Activated naive CD4-positive, alpha-beta T cell treated with anti-CD3 and anti-CD28 coated beads, Interleukin-2, amount 10 ng/mL, durations not matched to agents 7 days and 5 days (primary cell): Measurements from ENCODE around the gene CIBAR2.

ENCODE experiments used
- CTCF ChIA-PET: fragments of 350-600 bp; sonication (Branson Sonifier 250); formaldehyde crosslinking; loops from one replicate; lab custom pipeline; 2021; ENCODE audit warnings: antibody characterized with exemption; lab: Charles Lee
- DNase-seq: peaks from one replicate; pipeline ENCODE4 v3.0.0-alpha.2; 2020
- H3K27ac Mint-ChIP-seq: one replicate; pipeline ENCODE4 v1.8.0; 2021; ENCODE audit warnings: mild to moderate bottlenecking, moderate library complexity, mixed read lengths
- H3K27me3 Mint-ChIP-seq: one replicate; pipeline ENCODE4 v1.8.0; 2021; ENCODE audit warnings: mild to moderate bottlenecking, mixed read lengths
- H3K36me3 Mint-ChIP-seq: one replicate; pipeline ENCODE4 v1.8.0; 2021; ENCODE audit warnings: mixed read lengths
- H3K4me1 Mint-ChIP-seq: one replicate; pipeline ENCODE4 v1.8.0; 2021; ENCODE audit warnings: mixed read lengths
- H3K4me3 Mint-ChIP-seq: one replicate; pipeline ENCODE4 v1.8.0; 2021; ENCODE audit warnings: mild to moderate bottlenecking, moderate library complexity, mixed read lengths
- H3K9me3 Mint-ChIP-seq: one replicate; pipeline ENCODE4 v1.8.0; 2021; ENCODE audit warnings: mixed read lengths

The CIBAR2 gene

DNA sequence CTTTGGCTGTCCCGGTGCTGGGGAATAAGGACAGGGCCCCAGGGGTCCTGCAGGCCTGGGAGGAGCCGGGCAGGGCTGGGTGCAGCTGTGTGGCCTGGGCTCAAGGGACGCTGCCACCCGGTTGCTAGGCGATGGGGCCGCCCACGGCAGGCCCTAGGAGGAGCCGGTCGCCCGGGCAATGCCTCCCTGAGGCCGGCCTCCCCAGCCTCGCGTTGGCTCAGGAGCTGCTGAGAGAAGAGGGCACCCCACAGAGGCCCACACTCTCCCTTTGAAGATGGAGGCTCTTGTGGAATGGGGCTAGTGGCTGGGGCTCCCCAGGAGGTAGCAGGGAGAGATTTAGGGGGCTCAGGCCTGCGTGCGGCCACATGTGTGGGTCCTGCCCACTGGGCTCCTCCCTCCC, at the start of gene CIBAR2:
CIBAR2 (minus strand) TSS at position 109 of the 400 bp plus-strand sequence. CDS start 120 bp downstream, outside the sequence.
- Mint-ChIP-seq H3K27ac (no peak within 1 kb of the TSS), H3K4me3 (no peak within 1 kb of the TSS), H3K9me3 (no peaks in the 10 kb centered on the region), H3K27me3 (peaks cover 7% of the 10 kb centered on the region), H3K4me1 (peaks cover 14% of the 10 kb centered on the region), H3K36me3 (no peaks in the 10 kb centered on the region)
- DNase-seq, result no peak
- CTCF ChIA-PET, result interaction anchor here (1.1 to 1.2 kb wide), 2 partner anchors 21 to 141 kb away, joined by 3 read pairs; no protein-coding TSS in a partner anchor

DNA sequence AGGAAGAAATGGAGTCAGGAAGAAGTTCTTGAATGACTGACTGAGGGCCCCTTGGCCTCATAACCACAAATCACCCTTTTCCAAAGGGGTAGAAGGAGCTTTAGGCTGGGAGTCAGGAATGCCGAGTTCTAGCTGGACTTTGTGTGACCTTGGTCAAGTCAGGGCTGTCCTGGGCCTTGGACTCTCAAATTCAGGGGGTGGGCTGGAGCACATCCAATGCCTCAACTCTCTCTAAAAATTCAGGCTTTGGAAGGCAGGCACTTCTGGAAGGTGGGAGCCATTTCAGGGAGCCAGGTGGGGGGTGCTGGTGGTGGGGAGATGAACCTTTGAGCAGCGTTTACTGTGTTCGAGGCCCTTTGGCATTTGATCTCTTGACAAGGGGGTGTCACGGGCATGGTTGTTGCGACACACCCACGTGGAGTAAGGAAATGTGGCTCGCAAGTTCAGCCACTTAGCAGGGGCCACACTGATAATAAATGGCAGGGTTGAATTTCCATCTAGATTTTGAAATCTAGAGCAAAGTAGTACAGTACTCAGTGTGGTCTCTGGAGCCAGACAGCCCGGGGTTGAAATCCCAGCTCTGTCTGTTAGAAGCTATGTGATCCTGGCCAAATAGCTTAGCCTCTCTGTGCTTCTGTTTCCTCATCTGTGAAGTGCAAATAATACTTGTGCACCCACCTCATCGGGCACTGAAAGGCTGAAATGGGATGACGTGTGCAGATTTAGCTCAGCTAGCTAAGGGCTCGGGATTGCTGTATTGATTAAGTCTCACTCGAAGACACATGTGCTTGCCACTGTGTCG, 47.1 kb upstream of the CIBAR2 start:
- H3K4me3 Mint-ChIP-seq, result no peak overlapping the region
- H3K9me3 Mint-ChIP-seq, result no peaks in the 10 kb centered on the region
- no peaks in the 10 kb centered on the region for H3K36me3 Mint-ChIP-seq
- no peak overlapping the region for H3K27ac Mint-ChIP-seq
- CTCF ChIA-PET, result no interaction called here
- H3K27me3 Mint-ChIP-seq, result peaks cover 21% of the 10 kb centered on the region
- peaks cover 9% of the 10 kb centered on the region for H3K4me1 Mint-ChIP-seq
- DNase-seq, result no peak

DNA sequence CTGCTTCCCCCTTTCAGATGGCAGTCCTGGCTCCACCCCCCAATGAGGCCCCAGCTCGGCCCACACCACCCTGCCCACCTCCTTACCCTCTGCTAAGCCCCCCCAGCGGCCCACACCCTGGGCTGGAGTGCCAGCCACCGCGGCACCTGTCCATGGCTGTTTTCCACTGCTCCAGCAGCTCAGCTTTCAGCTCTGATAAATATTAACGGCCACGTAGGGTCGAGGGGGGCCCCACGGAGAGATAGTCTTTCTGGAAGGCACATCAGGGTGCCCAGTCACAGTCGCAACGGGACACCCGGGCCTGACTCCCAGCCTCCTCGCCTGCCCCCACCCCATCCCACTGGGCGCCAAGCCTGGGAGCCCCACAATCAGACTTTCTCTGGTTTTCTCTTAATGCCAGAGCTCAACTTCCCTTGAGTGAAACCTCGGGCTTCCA, 46.5 kb upstream of the CIBAR2 start:
- no peaks in the 10 kb centered on the region for H3K9me3 Mint-ChIP-seq
- H3K27ac Mint-ChIP-seq, result no peak overlapping the region
- H3K36me3 Mint-ChIP-seq, result no peaks in the 10 kb centered on the region
- CTCF ChIA-PET, result no interaction called here
- H3K4me1 Mint-ChIP-seq, result peaks cover 9% of the 10 kb centered on the region
- H3K27me3 Mint-ChIP-seq, result peaks cover 19% of the 10 kb centered on the region
- H3K4me3 Mint-ChIP-seq, result no peak overlapping the region
- DNase-seq, result no peak

DNA sequence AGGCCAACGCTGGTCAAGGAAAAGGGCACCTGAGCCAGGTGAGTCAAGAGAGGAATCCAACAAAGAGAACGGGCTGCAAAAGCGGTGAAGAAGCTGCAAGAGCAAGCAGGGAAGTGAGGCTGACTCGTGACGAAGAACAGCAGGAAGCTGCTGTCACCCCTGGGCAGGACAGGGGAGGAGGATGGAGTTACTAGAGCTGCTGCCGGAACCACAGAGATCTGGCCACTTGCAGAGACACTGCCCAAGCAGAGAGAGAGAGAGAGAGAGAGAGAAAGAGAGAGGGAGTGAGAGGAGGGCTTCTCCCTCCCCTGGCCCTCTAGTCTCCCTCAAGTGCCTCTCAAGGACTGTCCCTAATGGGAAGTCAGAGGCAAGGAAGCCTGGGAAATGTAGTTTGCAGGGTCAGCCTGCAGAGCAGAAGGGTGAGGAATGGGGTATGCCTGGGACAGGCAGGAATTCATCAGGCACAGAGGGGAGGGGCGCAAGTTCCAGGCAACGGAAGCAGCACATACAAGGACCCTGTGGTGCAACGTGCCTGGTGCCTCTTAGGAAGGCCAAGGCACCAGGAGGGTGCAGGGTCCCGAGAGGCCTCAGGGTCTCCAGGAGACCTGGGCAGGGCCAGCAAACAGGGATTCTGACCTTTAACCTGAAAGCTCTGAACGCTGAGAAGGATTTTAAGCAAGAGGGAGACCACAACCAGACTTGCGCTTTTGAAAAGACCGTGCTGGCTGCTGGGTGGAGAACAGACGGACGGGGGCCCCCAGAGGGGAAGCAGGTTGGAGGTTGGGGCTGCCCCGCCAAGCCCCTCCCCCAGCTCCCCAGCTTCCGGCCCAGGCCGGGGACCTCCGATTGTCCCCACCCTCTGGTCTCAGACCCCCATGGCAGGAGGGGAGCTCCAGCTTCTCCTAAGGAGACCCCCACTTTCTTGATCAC, 45.8 kb upstream of the CIBAR2 start:
- Mint-ChIP-seq H3K27me3 (peaks cover 15% of the 10 kb centered on the region), H3K4me3 (no peak overlapping the region), H3K9me3 (no peaks in the 10 kb centered on the region), H3K36me3 (no peaks in the 10 kb centered on the region), H3K4me1 (peaks cover 9% of the 10 kb centered on the region), H3K27ac (peak overlapping the region; percentile 3)
- DNase-seq, result peak; percentile 38
- CTCF ChIA-PET, result no interaction called here

DNA sequence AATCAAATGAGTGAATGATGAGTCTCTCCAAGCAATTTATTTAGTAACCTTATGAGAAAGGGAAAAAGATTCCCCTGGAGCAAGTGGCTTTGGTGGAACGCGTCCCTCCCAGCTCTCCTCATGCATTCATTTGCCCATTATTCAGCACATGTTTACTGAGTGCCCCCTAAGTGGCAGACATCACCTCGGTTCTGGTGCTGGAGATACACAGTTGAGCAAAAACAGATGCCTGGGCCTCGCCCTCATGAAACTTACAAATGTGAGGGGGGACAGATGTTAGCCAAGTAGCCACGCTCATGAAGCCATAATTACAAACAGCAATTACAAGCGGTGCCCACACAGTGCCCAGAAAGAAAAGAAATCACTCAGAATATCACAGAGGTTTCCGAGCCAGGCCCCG, 45.1 kb upstream of the CIBAR2 start:
- peaks cover 9% of the 10 kb centered on the region for H3K4me1 Mint-ChIP-seq
- CTCF ChIA-PET, result no interaction called here
- no peak overlapping the region for H3K27ac Mint-ChIP-seq
- H3K27me3 Mint-ChIP-seq, result peaks cover 15% of the 10 kb centered on the region
- H3K36me3 Mint-ChIP-seq, result no peaks in the 10 kb centered on the region
- DNase-seq, result no peak
- no peaks in the 10 kb centered on the region for H3K9me3 Mint-ChIP-seq
- no peak overlapping the region for H3K4me3 Mint-ChIP-seq

DNA sequence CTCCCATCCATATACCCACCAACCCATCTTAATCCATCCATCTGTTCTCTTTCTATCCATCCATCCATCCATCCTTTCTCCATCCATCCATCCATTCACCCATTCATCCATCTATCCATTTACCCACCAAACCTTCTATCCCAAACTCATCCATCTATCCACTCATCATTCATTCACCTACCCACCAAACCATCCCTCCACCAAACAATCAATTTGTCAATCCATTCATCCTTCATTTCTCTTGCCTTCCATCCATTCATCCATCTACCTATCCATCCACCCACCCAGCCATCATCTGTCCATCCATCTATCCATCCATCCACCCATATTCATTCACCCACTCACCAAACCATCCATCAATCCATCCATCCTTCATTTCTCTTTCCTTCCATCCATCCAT, 44.6 kb upstream of the CIBAR2 start:
- CTCF ChIA-PET, result no interaction called here
- no peak overlapping the region for H3K4me3 Mint-ChIP-seq

DNA sequence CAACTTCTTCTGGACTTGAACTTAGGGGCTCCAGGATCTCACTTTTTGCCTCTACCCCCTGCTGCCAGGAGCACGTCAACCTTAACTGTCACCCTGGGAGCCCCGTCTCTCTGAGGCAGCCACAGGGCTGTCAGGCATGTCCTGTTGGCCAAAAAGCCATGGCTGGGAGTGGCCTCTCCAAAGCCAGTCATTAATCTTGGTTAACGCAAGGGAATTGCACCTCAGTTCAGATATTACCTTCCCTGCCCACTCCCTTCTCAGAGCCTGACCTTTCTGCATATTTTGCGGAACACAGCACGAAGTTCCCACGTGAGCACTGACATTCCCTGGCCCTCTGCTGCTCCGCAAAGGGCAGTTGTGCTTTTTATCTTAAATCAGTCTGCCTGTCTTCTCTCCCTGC, 44.2 kb upstream of the CIBAR2 start:
- peaks cover 15% of the 10 kb centered on the region for H3K27me3 Mint-ChIP-seq
- CTCF ChIA-PET, result no interaction called here
- no peak overlapping the region for H3K27ac Mint-ChIP-seq
- no peak for DNase-seq
- H3K9me3 Mint-ChIP-seq, result no peaks in the 10 kb centered on the region
- peaks cover 9% of the 10 kb centered on the region for H3K4me1 Mint-ChIP-seq
- no peak overlapping the region for H3K4me3 Mint-ChIP-seq
- H3K36me3 Mint-ChIP-seq, result no peaks in the 10 kb centered on the region

More for the DNA sequence above, 44.6 kb upstream of the CIBAR2 start:
- Mint-ChIP-seq H3K27ac (no peak overlapping the region), H3K9me3 (no peaks in the 10 kb centered on the region), H3K27me3 (peaks cover 15% of the 10 kb centered on the region), H3K36me3 (no peaks in the 10 kb centered on the region), H3K4me1 (peaks cover 9% of the 10 kb centered on the region)
- DNase-seq, result no peak

DNA sequence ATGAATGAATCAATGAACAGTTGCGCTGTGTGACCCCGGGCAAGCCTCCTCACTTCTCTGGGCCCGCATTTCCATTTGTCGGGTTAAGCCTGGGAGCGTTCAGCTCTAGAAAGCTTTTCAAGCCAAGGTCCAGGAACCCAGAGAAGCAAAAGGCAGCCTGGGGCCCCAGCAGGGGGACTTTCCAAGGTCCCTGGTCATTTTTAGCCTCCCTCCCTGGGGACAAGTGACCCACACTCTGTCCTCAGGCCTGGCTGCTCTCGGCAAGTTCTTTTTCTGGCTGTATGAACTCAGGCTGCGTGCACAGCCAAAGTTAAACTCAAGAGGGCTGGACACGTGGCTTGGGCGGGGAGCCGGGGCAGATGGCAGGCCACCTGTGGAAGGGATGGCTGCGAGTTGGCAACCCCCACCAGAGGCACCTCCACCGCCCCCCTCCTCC, 41.4 kb upstream of the CIBAR2 start:
- H3K27me3 Mint-ChIP-seq, result peaks cover 14% of the 10 kb centered on the region

DNA sequence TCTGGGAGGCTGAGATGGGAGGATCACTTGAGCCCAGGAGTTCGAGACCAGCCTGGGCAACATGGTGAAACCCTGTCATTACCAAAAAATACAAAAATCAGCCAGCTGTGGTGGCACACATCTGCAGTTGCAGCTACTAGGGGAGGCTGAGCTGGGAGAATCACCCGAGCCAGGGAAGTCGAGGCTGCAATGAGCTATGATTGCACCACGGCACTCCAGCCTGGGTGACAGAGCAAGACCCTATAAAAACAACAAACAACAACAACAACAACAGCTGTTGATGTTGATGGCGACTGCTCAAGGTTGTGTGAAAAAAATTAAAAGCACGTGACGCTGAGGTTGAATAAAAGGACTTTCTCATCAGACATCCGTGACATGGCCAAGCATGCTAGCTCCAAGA, 40.8 kb upstream of the CIBAR2 start:
- CTCF ChIA-PET, result interaction anchor here (1.0 kb wide), 1 partner anchor 122 kb away, joined by 3 read pairs; no protein-coding TSS in a partner anchor
- no peaks in the 10 kb centered on the region for H3K9me3 Mint-ChIP-seq
- H3K4me1 Mint-ChIP-seq, result peaks cover 7% of the 10 kb centered on the region
- H3K36me3 Mint-ChIP-seq, result no peaks in the 10 kb centered on the region
- DNase-seq, result no peak
- H3K27me3 Mint-ChIP-seq, result peaks cover 8% of the 10 kb centered on the region
- H3K4me3 Mint-ChIP-seq, result no peak overlapping the region
- no peak overlapping the region for H3K27ac Mint-ChIP-seq

More for the DNA sequence above, 41.4 kb upstream of the CIBAR2 start:
- H3K27ac Mint-ChIP-seq, result no peak overlapping the region
- H3K36me3 Mint-ChIP-seq, result no peaks in the 10 kb centered on the region
- no peak for DNase-seq
- CTCF ChIA-PET, result interaction anchor here (1.0 kb wide), 1 partner anchor 122 kb away, joined by 3 read pairs; no protein-coding TSS in a partner anchor
- H3K9me3 Mint-ChIP-seq, result no peaks in the 10 kb centered on the region
- no peak overlapping the region for H3K4me3 Mint-ChIP-seq
- peaks cover 9% of the 10 kb centered on the region for H3K4me1 Mint-ChIP-seq

DNA sequence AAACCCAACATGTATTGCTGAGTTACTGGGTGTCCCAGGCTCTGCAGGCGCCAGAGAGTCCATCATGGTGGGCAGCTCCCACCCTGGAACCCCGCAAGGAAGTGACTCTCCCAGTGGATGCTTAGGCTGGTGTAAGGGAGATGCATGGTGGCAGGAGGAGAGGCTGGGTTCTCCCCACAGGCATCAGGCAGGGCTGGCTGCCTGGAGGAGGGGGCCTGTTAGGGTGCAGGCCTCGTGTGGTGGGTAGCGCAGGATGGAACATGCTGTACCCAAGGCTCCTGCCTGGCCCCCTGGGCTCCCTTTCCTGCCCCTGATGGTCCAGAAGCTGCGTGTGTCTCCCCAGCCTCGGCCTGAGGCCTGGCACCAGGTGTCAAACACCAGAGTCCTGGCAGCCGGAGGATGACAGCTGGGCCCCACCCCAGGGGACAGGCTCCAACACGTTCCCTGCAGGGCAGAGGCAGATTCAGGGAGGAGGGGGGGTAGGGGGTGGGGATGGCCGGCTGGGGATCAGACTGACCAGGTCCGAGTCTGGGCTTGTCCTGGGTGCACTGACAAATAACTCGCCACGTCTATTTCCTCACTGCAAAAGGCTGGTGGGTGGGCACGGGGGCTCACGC, 40.2 kb upstream of the CIBAR2 start:
- CTCF ChIA-PET, result interaction anchor here (1.0 kb wide), 1 partner anchor 123 kb away, joined by 3 read pairs; no protein-coding TSS in a partner anchor
- H3K27ac Mint-ChIP-seq, result no peak overlapping the region
- no peaks in the 10 kb centered on the region for H3K36me3 Mint-ChIP-seq
- no peak for DNase-seq
- peaks cover 6% of the 10 kb centered on the region for H3K27me3 Mint-ChIP-seq
- no peak overlapping the region for H3K4me3 Mint-ChIP-seq
- no peaks in the 10 kb centered on the region for H3K9me3 Mint-ChIP-seq
- peaks cover 2% of the 10 kb centered on the region for H3K4me1 Mint-ChIP-seq

DNA sequence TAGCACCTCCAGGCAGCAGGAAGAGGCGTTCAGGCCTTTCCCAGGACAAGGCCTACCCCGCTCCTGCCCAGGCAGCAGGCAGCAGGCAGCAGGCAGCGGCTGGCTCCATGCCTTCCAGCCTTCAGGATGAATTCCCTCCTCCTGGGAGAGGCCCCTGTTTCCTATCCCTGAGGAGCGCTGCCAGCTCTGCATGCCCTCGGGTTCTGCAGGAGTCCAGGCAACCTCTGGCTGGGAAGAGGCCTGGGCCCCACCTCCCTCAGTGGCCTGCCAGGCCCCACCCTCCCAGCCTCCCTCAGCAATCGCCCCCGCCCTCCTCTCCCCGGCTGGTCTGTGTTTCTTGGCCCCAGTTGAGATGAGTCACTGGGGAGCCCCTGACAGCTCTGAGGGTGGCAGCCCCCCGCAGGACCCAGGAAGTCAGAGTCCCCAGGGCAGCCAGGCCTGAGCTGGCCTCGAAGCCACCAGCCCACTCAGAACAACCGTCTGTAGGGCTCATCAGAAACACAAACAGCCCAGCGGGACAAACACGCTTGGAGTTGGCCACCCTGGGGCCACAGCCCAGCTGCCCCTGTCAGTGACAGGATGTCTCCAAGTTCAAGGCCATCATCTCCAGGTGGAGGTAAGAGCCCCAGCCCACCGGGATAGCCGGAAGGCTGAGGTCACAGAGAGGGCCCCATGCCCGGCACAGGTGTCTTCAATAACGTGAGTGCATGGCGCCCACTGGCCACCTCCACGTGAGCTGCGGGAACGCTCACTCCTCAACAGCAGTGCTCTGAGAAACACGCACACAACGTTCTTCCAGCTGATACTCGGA, 39.5 kb upstream of the CIBAR2 start:
- CTCF ChIA-PET, result no interaction called here
- no peaks in the 10 kb centered on the region for H3K4me1 Mint-ChIP-seq
- no peak overlapping the region for H3K27ac Mint-ChIP-seq
- DNase-seq, result no peak
- H3K9me3 Mint-ChIP-seq, result no peaks in the 10 kb centered on the region
- H3K36me3 Mint-ChIP-seq, result no peaks in the 10 kb centered on the region
- H3K27me3 Mint-ChIP-seq, result peaks cover 2% of the 10 kb centered on the region
- H3K4me3 Mint-ChIP-seq, result no peak overlapping the region

DNA sequence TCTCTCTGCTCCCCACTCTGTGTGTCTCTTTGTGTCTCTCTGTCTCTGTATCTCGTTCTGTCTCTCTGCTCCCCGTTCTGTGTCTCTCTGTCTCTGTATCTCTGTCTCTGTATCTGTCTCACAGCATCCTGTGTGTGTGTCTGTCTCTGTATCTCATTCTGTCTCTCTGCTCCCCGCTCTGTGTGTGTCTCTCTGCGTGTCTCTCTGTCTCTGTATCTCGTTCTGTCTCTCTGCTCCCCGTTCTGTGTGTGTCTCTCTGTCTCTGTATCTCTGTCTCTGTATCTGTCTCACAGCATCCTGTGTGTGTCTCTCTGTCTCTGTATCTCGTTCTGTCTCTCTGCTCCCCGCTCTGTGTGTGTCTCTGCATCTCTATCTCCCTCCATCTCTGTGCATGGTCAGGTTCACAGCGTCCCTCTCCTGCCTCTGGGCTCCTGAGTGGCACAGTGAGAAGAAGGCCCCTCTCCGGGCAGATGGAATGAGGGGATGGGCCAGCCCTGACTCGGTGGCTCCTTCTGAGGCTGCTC, 38.9 kb upstream of the CIBAR2 start:
- Mint-ChIP-seq H3K27ac (no peak overlapping the region), H3K36me3 (no peaks in the 10 kb centered on the region), H3K9me3 (no peaks in the 10 kb centered on the region), H3K4me3 (no peak overlapping the region), H3K4me1 (no peaks in the 10 kb centered on the region), H3K27me3 (no peaks in the 10 kb centered on the region)
- CTCF ChIA-PET, result no interaction called here
- DNase-seq, result no peak

DNA sequence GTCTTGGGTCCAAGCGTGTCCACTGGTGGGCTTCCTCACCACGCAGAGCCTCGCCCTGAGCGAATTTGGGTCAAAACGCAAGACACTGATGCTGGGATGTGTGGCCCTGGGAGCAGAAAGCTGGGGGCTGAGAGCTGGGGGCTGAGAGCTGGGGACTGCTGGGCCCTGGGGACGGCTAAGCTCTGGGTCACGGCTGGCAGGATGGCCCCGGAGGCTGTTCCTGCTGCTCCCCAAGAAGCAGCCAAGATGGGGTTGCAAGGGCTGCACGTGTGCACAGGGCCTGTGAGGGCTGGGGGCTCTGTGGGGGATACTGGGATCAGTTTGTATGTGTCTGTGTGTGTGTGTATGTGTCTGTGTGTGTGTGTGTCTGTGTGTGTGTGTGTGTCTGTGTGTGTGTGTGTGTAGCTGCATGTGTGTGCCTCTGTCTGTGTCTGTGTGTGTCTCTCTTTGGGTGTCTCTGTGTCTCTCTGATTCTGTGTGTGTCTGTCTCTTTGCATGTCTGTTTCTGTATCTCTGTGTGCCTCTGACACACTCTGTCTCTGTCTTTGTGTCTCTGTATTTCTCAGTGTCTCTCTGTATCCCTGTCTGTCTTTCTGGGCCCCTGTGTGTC, 38.2 kb upstream of the CIBAR2 start:
- Mint-ChIP-seq H3K36me3 (no peaks in the 10 kb centered on the region), H3K4me1 (no peaks in the 10 kb centered on the region), H3K9me3 (no peaks in the 10 kb centered on the region), H3K27me3 (no peaks in the 10 kb centered on the region), H3K27ac (no peak overlapping the region), H3K4me3 (no peak overlapping the region)
- DNase-seq, result no peak
- CTCF ChIA-PET, result no interaction called here
